Measurements from ENCODE around the gene PHOX2A.

Gene PHOX2A

GRCh38 chr11:72233056-72233772 is 10.8 kb downstream of the PHOX2A start:
- DNase-seq: peak; percentile 54

- DNase-seq: peak; percentile 25
Measured at GRCh38 chr11:72232260-72233055, 11.5 kb downstream of the PHOX2A start.

- DNase-seq: peak; percentile 42
Measured at GRCh38 chr11:72231396-72232259, 12.3 kb downstream of the PHOX2A start.

- peak; percentile 60 for DNase-seq
Measured at GRCh38 chr11:72230764-72231365, 13.1 kb downstream of the PHOX2A start.

GRCh38 chr11:72229925-72230763 is 13.8 kb downstream of the PHOX2A start:
- DNase-seq: peak; percentile 61

- DNase-seq: peak; percentile 57
Measured at GRCh38 chr11:72229336-72229924, 14.5 kb downstream of the PHOX2A start.

- DNase-seq: peak; percentile 55
Measured at GRCh38 chr11:72228844-72229231, 15.1 kb downstream of the PHOX2A start.

- peak; percentile 61 for DNase-seq
Measured at GRCh38 chr11:72228229-72228843, 15.6 kb downstream of the PHOX2A start.

- DNase-seq: peak; percentile 49
Measured at GRCh38 chr11:72227316-72228228, 16.4 kb downstream of the PHOX2A start.

GRCh38 chr11:72226701-72227100 is 17.3 kb downstream of the PHOX2A start:
- peak; percentile 50 for DNase-seq

GRCh38 chr11:72225411-72225951 is 18.5 kb downstream of the PHOX2A start:
- peak; percentile 73 for DNase-seq

- DNase-seq: peak; percentile 79
Measured at GRCh38 chr11:72224564-72225410, 19.2 kb downstream of the PHOX2A start, which contains the start of gene INPPL1. TSS of gene INPPL1 (plus strand) at chr11:72224767. CDS start at chr11:72224985, 218 bp downstream.

GRCh38 chr11:72223615-72224563 is 20.1 kb downstream of the PHOX2A start:
- DNase-seq: peak; percentile 89

GRCh38 chr11:72222907-72223614 is 20.9 kb downstream of the PHOX2A start:
- peak; percentile 98 for DNase-seq

- no peak for DNase-seq
Measured at GRCh38 chr11:72222106-72222891, 21.7 kb downstream of the PHOX2A start.

Data from activated effector memory CD4-positive, alpha-beta T cell treated with anti-CD3 and anti-CD28 coated beads, Interleukin-2, amount 50 U/mL, for 16 hours (primary cell).